Measurements from ENCODE around the gene FAM83F. TPM values are rescaled to one million over a fixed set of nuclear protein-coding genes. Genes with fewer than 3 reads are reported as not detected.

FAM83F gene
- total RNA-seq, 2 experiments from 2014 or later: not detected

DNA sequence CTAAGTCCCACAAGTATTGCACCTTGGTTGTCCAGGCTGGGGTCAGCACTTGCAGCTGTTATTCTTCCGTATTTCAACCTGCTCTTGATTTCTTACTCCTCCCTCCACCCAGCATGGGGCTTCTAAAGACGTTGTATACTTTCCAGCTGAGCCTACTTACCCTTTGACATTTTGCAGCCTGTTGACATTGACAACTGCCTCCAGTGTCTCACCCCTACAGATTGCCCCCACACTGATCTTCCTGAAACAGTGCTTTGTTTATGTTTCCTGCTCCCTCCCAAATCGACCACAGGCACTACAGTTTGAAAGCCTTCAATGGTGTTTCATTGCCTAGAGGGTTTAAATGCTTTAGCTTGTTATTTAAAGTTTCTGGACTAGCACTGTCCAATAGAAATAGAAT, 56.6 kb downstream of the FAM83F start:
- CTCF ChIA-PET: interaction anchor here (2.6 kb wide), 1 partner anchor 297 kb away, joined by 17 read pairs; no protein-coding TSS in a partner anchor
- POLR2A ChIA-PET: interaction anchor here (0.7 to 1.3 kb wide), 7 partner anchors 57 to 531 kb away, joined by 3 to 8 read pairs (median 3); partner anchors contain the start of genes ATF4 and TNRC6B

DNA sequence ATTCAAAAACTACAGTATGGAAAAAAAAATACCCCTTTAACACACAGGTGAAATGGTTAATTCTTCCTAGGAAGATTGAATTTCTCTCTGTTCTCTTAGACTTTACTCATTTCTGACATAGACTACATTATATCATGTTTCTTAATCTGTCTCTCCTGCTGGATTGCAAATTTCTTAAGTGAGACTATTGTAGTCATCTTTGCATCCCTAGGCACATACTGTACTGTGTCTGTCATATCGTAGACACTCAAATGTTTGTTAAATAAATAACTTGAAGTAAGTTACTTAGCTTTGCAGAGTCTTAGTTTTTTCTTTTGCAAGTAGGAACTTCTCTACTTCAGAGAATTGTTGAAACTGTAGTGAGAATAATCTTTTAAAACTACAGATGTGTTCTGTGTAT, 58.7 kb downstream of the FAM83F start:
- CTCF ChIA-PET: interaction anchor here (0.6 to 1.1 kb wide), 2 partner anchors 282 to 294 kb away, joined by 3 read pairs; no protein-coding TSS in a partner anchor
- Mint-ChIP-seq H3K4me1 (peaks cover 71% of the 10 kb centered on the region), H3K27me3 (no peaks in the 10 kb centered on the region)

More for the DNA sequence above, 56.6 kb downstream of the FAM83F start:
- no peaks in the 10 kb centered on the region for H3K9me3 Mint-ChIP-seq
- peaks cover 62% of the 10 kb centered on the region for H3K4me1 Mint-ChIP-seq
- no peak overlapping the region for H3K27ac Mint-ChIP-seq
- no peaks in the 10 kb centered on the region for H3K27me3 Mint-ChIP-seq
- H3K36me3 Mint-ChIP-seq (ENCODE audit: low read depth): no peaks in the 10 kb centered on the region
- DNase-seq: no peak
- H3K4me3 Mint-ChIP-seq: no peak overlapping the region

DNA sequence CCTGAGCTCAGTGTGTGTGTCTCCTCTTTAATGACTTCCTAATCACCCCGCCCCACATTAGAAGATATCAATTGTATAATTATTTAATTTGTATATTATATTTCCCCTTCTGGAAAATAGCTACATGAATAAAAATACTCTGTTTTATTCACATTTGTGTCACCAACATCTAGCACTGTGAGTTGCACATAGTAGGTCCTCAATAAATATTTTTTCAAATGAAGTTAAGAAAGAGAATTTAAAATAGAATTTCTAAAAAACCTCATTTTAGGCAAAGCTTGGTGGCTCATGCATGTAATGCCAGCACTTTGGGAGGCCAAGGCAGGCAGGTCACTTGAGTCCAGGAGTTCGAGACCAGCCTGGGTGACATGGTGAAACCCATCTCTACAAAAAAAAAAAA, 59.7 kb downstream of the FAM83F start:
- POLR2A ChIA-PET: interaction anchor here (0.6 to 6.8 kb wide), 13 partner anchors 10 to 294 kb away, joined by 3 to 146 read pairs (median 5); partner anchors contain the start of gene TNRC6B
- Mint-ChIP-seq H3K27me3 (no peaks in the 10 kb centered on the region), H3K4me3 (no peak overlapping the region), H3K4me1 (peaks cover 78% of the 10 kb centered on the region), H3K27ac (peak overlapping the region; percentile 93), H3K9me3 (no peaks in the 10 kb centered on the region), H3K36me3 (ENCODE audit: low read depth) (peaks cover 2% of the 10 kb centered on the region)
- DNase-seq: no peak
- CTCF ChIA-PET: interaction anchor here (1.1 to 2.5 kb wide), 2 partner anchors 10 to 293 kb away, joined by 3 to 13 read pairs; no protein-coding TSS in a partner anchor

More for the DNA sequence above, 58.7 kb downstream of the FAM83F start:
- POLR2A ChIA-PET: interaction anchor here (1.4 to 6.8 kb wide), 6 partner anchors 9 to 295 kb away, joined by 4 to 146 read pairs (median 6); partner anchors contain the start of gene TNRC6B
- Mint-ChIP-seq H3K27ac (no peak overlapping the region), H3K36me3 (ENCODE audit: low read depth) (peaks cover 2% of the 10 kb centered on the region), H3K9me3 (no peaks in the 10 kb centered on the region), H3K4me3 (no peak overlapping the region)
- no peak for DNase-seq

DNA sequence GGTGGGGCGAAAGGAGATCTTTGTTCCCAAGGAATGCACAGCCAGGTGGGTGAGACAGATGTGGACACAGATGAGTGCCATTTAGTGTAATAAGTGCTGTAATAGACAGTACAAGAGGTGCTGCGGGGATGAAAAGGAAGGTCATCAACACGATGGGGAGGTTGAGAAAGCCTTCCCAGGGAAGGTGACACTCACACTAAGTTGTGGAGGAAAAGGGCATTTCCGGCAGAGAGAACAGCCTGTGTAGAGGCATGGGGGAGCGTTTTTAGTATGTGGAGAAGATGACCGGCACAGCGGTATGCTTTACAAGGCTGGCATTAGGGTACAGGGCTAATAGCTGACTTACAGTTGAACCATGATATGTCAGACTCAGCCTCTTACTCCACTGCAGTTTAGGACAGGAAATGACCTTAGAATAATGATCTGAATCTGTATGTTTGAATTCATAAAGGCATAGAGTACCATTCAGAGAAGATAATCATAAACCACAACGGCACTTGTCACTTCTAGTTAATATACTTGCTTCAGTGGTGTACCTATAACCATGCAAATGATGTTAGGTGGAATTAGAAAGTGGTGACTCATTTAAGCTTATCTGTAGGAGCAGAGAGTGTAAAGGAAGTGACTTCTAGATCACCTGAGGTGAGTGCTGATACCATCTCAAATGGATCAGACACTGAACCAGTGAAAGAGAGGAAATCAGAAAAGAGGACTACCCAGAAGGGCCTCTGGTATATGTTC, 60.6 kb downstream of the FAM83F start:
- Mint-ChIP-seq H3K9me3 (no peaks in the 10 kb centered on the region), H3K27ac (peak overlapping the region; percentile 93), H3K27me3 (no peaks in the 10 kb centered on the region), H3K36me3 (ENCODE audit: low read depth) (peaks cover 2% of the 10 kb centered on the region), H3K4me3 (peak overlapping the region; percentile 62), H3K4me1 (peaks cover 75% of the 10 kb centered on the region)
- ChIA-PET CTCF (interaction anchor here (0.6 to 2.5 kb wide), 8 partner anchors 8 to 559 kb away, joined by 3 to 13 read pairs (median 4); partner anchors contain the start of gene TNRC6B), POLR2A (interaction anchor here (0.6 to 6.8 kb wide), 28 partner anchors 10 to 532 kb away, joined by 3 to 146 read pairs (median 4); partner anchors contain the start of genes ADSL and TNRC6B)
- peak; percentile 35 for DNase-seq

DNA sequence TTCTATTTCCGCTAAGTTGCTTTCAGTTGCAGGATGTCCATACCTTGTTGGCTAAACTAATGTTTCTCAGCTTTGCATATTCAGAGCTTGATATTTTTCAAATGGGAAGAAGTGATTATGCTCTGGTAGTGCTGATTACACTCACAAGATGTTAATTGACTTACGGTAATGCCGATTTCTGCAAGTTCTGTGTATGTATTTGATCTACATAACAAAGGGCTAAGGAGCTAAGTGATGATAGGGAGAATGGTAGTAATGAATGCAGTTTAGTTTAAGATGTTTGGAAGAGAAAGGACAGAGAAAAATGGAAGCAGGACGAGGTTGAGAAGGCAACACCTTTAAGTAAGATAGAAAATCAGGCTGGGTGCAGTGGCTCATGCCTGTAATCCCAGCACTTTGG, 61.4 kb downstream of the FAM83F start:
- Mint-ChIP-seq H3K27ac (peak overlapping the region; percentile 93), H3K36me3 (ENCODE audit: low read depth) (peaks cover 2% of the 10 kb centered on the region), H3K4me1 (peaks cover 68% of the 10 kb centered on the region), H3K4me3 (no peak overlapping the region), H3K9me3 (no peaks in the 10 kb centered on the region), H3K27me3 (no peaks in the 10 kb centered on the region)
- ChIA-PET CTCF (interaction anchor here (0.7 to 2.5 kb wide), 7 partner anchors 9 to 560 kb away, joined by 3 to 13 read pairs (median 4); partner anchors contain the start of gene TNRC6B), POLR2A (interaction anchor here (0.8 to 6.8 kb wide), 21 partner anchors 10 to 533 kb away, joined by 3 to 146 read pairs (median 4); partner anchors contain the start of genes ADSL and TNRC6B)
- DNase-seq: no peak

DNA sequence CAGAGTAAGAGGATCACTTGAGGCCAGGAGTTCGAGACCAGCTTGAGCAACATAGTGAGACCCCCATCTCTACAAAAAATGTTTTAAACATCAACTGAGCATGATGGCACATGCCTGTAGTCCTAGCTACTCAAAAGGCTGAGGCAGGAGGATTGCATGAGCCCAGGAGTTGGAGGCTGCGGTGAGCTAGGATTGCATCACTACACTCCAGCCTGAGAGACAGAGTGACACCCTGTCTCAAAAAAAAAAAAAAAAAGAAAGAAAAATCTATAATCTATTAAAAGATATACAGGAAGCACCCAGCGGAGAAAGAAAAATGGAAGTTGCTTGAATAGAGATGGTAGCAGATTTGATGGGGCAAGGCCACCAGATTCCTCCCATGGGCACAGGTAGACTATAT, 61.8 kb downstream of the FAM83F start:
- Mint-ChIP-seq H3K27ac (peak overlapping the region; percentile 93), H3K27me3 (no peaks in the 10 kb centered on the region), H3K4me3 (no peak overlapping the region), H3K36me3 (ENCODE audit: low read depth) (peaks cover 2% of the 10 kb centered on the region), H3K4me1 (peaks cover 64% of the 10 kb centered on the region), H3K9me3 (no peaks in the 10 kb centered on the region)
- DNase-seq: no peak
- ChIA-PET POLR2A (interaction anchor here (1.0 to 6.8 kb wide), 13 partner anchors 10 to 290 kb away, joined by 3 to 146 read pairs (median 6); partner anchors contain the start of genes ADSL and TNRC6B), CTCF (interaction anchor here (1.8 kb wide), 1 partner anchor 291 kb away, joined by 4 read pairs; no protein-coding TSS in a partner anchor)

DNA sequence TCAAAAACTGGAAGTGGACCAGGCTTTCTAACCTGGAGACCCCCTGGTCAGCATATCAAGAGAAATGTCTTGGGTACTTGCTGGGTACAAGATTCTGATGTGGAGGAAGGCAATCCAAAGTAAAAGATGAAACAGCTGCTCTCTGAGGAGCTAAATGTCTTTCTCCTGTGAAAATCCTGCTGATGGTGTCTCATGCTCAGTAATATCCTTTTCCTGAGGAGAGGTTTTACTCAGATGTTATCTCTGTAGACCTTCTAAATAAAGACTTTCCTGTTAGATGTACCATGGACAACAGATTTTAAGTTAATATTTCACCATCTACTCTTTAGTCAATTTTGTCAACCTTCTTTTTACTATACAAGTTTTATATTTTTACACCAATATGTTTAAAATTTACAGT, 62.9 kb downstream of the FAM83F start:
- ChIA-PET POLR2A (interaction anchor here (0.8 to 6.8 kb wide), 4 partner anchors 13 to 289 kb away, joined by 3 to 146 read pairs (median 16); partner anchors contain the start of gene ADSL), CTCF (no interaction called here)
- Mint-ChIP-seq H3K4me3 (peak overlapping the region; percentile 3), H3K4me1 (peaks cover 58% of the 10 kb centered on the region), H3K27me3 (no peaks in the 10 kb centered on the region), H3K9me3 (no peaks in the 10 kb centered on the region), H3K36me3 (ENCODE audit: low read depth) (peaks cover 2% of the 10 kb centered on the region), H3K27ac (peak overlapping the region; percentile 44)
- DNase-seq: no peak

DNA sequence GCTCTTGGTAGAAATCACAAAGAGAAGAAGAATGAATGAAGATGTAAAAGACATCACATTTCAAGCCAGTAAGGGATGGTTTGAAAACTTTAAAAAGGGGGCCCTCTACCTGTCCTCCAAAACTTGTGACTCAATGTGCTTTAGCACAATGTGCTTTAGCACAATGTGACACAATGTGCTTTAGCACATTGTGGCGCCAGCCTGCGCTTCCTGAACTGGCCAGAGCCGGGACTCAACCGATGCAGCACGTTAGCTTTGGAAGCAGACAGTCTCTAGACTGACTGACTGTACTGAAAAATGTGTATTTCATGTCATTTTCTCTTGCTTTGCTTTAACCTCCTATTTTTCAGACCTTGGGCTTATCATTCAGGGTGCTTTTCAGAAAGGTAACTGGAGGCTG, 63.5 kb downstream of the FAM83F start:
- Mint-ChIP-seq H3K27me3 (no peaks in the 10 kb centered on the region), H3K27ac (peak overlapping the region; percentile 44), H3K9me3 (no peaks in the 10 kb centered on the region), H3K36me3 (ENCODE audit: low read depth) (peaks cover 2% of the 10 kb centered on the region), H3K4me1 (peaks cover 54% of the 10 kb centered on the region), H3K4me3 (no peak overlapping the region)
- ChIA-PET CTCF (no interaction called here), POLR2A (interaction anchor here (1.0 to 6.8 kb wide), 3 partner anchors 13 to 289 kb away, joined by 4 to 146 read pairs (median 28); partner anchors contain the start of gene ADSL)
- DNase-seq: no peak

DNA sequence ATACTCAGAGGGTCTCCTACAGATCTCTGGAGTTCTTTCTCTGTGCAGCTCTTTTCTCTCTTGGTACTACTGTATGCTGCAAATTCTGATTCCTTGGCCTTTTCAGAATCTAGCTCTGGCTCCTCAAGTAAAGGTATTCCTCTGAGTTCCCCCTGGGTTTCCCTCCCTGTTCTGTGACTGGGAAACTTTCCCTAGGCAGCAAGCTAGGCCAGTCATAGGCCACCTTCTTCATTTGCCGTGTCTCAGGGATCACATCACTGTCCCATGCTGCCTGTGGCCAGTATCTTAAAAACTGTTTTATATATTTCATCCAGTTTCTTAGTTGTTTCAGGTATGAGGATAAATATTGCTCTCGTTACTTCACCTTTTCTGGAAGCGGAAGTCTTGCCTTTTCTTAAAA, 71.2 kb downstream of the FAM83F start:
- H3K4me3 Mint-ChIP-seq: no peak overlapping the region
- no peak for DNase-seq
- H3K4me1 Mint-ChIP-seq: peaks cover 12% of the 10 kb centered on the region
- H3K27ac Mint-ChIP-seq: no peak overlapping the region
- CTCF ChIA-PET: interaction anchor here (0.9 kb wide), 1 partner anchor 571 kb away, joined by 3 read pairs; no protein-coding TSS in a partner anchor
- H3K9me3 Mint-ChIP-seq: no peaks in the 10 kb centered on the region
- no peaks in the 10 kb centered on the region for H3K27me3 Mint-ChIP-seq
- no peaks in the 10 kb centered on the region for H3K36me3 Mint-ChIP-seq (ENCODE audit: low read depth)
- POLR2A ChIA-PET: interaction anchor here (0.9 to 1.5 kb wide), 6 partner anchors 10 to 113 kb away, joined by 3 to 6 read pairs (median 4); partner anchors contain the start of gene TNRC6B

DNA sequence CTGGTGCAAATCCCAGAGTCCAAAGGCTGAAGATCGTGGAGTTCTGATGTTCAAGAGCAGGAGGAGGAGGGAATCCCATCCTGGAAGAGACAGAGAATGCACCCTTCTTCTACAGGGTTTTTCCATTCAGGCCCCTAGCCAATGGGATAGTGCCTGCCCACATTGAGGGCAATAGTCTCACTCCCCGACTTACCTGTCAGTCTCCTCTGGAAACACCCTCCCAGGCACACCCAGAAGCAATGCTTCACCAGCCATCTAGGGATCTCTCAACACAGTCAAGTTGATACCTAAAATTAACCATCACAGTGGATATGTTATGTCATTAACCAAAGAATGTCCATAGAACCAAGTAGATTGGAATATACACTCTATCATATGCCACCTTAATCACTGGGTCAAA, 72.9 kb downstream of the FAM83F start:
- Mint-ChIP-seq H3K27me3 (no peaks in the 10 kb centered on the region), H3K4me1 (peaks cover 16% of the 10 kb centered on the region), H3K27ac (no peak overlapping the region), H3K36me3 (ENCODE audit: low read depth) (no peaks in the 10 kb centered on the region), H3K9me3 (no peaks in the 10 kb centered on the region), H3K4me3 (no peak overlapping the region)
- DNase-seq: no peak
- CTCF ChIA-PET: no interaction called here
- POLR2A ChIA-PET: no interaction called here

DNA sequence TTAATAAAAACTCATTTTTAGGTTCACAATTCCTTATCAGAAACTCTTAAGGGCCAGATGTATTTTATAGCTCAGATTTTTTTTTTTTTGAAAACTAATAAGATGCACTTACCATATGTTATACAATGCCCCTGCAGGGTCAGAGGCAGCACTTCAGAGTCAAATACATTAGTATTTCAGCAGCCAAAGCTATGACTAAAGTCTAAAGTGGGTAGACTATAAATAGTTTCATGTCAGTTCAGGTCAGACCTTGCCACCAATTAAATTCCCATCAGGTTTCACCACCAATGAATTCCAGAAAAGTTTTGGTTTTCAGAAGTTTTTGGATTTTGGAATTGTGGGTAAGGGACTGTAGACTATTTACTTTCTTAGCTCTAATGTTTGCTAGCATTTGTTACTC, 75.9 kb downstream of the FAM83F start:
- Mint-ChIP-seq H3K27ac (no peak overlapping the region), H3K4me3 (no peak overlapping the region), H3K36me3 (ENCODE audit: low read depth) (no peaks in the 10 kb centered on the region), H3K9me3 (no peaks in the 10 kb centered on the region), H3K27me3 (no peaks in the 10 kb centered on the region), H3K4me1 (peaks cover 16% of the 10 kb centered on the region)
- no peak for DNase-seq
- ChIA-PET POLR2A (interaction anchor here (0.9 to 1.8 kb wide), 3 partner anchors 15 to 276 kb away, joined by 3 to 5 read pairs (median 5); partner anchors contain the start of genes ADSL and TNRC6B), CTCF (no interaction called here)

DNA sequence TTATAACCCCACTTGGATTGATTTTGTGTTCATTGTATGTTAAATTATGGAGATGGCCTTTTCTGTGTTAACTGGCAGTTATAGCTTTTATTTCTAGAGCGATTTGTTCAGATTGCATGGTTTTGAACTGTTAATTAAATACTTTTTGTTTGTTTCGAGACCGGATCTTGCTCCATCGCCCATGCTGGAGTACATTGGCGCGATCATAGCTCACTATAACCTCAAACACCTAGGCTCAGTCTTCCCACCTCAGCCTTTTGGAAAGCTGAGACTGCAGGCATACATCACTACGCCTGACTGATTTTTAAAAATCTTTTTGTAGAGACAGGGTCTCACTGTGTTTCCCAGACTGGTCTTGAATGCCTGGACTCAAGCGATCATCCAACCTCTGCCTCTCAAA, 77.0 kb downstream of the FAM83F start:
- Mint-ChIP-seq H3K27ac (no peak overlapping the region), H3K4me1 (peaks cover 24% of the 10 kb centered on the region), H3K4me3 (no peak overlapping the region), H3K9me3 (no peaks in the 10 kb centered on the region), H3K27me3 (no peaks in the 10 kb centered on the region), H3K36me3 (ENCODE audit: low read depth) (no peaks in the 10 kb centered on the region)
- ChIA-PET POLR2A (interaction anchor here (0.9 to 1.6 kb wide), 2 partner anchors 16 to 27 kb away, joined by 3 to 5 read pairs; no protein-coding TSS in a partner anchor), CTCF (interaction anchor here (0.6 kb wide), 1 partner anchor 193 kb away, joined by 4 read pairs; no protein-coding TSS in a partner anchor)
- no peak for DNase-seq

Measured in activated CD4-positive, alpha-beta memory T cell treated with anti-CD3 and anti-CD28 coated beads, Interleukin-2, amount 10 ng/mL, durations not matched to agents 7 days and 5 days (primary cell).